Body of pancreas (tissue), 4 donors: ENCODE data around the gene ALDH3A1. TPM values are rescaled to one million over a fixed set of nuclear protein-coding genes. Genes with fewer than 3 reads are reported as not detected.
"Not testable (repeated sequence)": the region's sequence is repeated elsewhere in the genome, so short reads cannot be mapped to it uniquely, and the experiment has no call there.

Experiments
- ATAC-seq: fragments of 150-250 bp; one replicate; pipeline ENCODE4 v1.9.1; 2016
- DNase-seq, 4 donors: peaks; one replicate each; pipeline ENCODE4 v3.0.0-alpha.2; 2019
- H3K27ac ChIP-seq, 4 donors: fragments of 200-600 bp; sonication (generic); 1 replicate in 3 of 4; 2 replicates in 1 of 4; pipeline versions ENCODE4 v1.5.1 to v1.6.1; 2016 to 2019; ENCODE audit warnings: mild to moderate bottlenecking in 1 of 4, mixed read lengths in 1 of 4, moderate library complexity in 1 of 4
- H3K27me3 ChIP-seq, 2 donors: fragments of 200-600 bp; sonication (generic); one replicate each; pipeline ENCODE4 v1.6.0; 2016; ENCODE audit warnings: mild to moderate bottlenecking in 1 of 2
- H3K36me3 ChIP-seq, 2 donors: fragments of 200-600 bp; sonication (generic); replicated peaks in 1 of 2; 2 replicates each; pipeline ENCODE4 v1.5.1; 2016; ENCODE audit warnings: low read depth in 2 of 2; ENCODE audit not compliant: insufficient read depth in 1 of 2
- H3K4me1 ChIP-seq: fragments of 200-600 bp; sonication (generic); one replicate; pipeline ENCODE4 v1.6.0; 2016
- H3K4me3 ChIP-seq, 2 donors: fragments of 200-600 bp; sonication (generic); 1 replicate in 1 of 2; 2 replicates in 1 of 2; pipeline ENCODE4 v1.5.1; 2016 to 2019
- H3K9me3 ChIP-seq, 3 donors: fragments of 200-600 bp; sonication (generic); 1 replicate in 2 of 3; 2 replicates in 1 of 3; pipeline ENCODE4 v1.5.1; 2016
- CTCF ChIP-seq, 7 experiments: fragments of 450-650 bp in 4 of 7; fragments of 200-600 bp in 3 of 7; sonication (generic) in 3 of 7; IDR thresholded peaks; one replicate each; pipeline ENCODE4 v1.5.1; 2016 to 2019; ENCODE audit warnings: antibody characterized with exemption in 7 of 7
- POLR2A ChIP-seq, 3 donors: fragments of 450-650 bp; IDR thresholded peaks; one replicate each; pipeline ENCODE4 v1.6.1; 2016; ENCODE audit warnings: antibody characterized with exemption in 3 of 3, mild to moderate bottlenecking in 2 of 3
- WGBS, 2 donors: methylation state at CpG; one replicate each; pipeline ENCODE4 v1.1.5; 2017; 5-methylcytosine and 5-hydroxymethylcytosine counted together
- intact Hi-C: fragments of 100-400 bp; cut with DNase I; formaldehyde crosslinking; loops from one replicate; pipeline ENCODE4 v1.15.1; 2023
- total RNA-seq, 2 donors: library from RNA; depleted of rRNA; stranded (reverse); fragments of >200 nt; gene quantifications; one replicate each; pipeline ENCODE4 v1.1.0, GENCODE V29; 2016

The ALDH3A1 gene
- total RNA-seq, 2 donors from 2014 or later, result 0.33 to 1.8 TPM

- Histone ChIP-seq H3K27ac (no peak overlapping the region), H3K4me1 (peaks cover 6% of the 10 kb centered on the region), H3K9me3 (no peaks in the 10 kb centered on the region), H3K4me3 (no peak overlapping the region), H3K36me3 (no peaks in the 10 kb centered on the region), H3K27me3 (no peaks in the 10 kb centered on the region)
- WGBS, 2 donors, result 12 to 15% methylated on average over 4 to 12 of the region's 12 CpGs
- TF ChIP-seq POLR2A (IDR thresholded peaks at IDR 0.05) (no peak), CTCF (IDR thresholded peaks at IDR 0.05) (peak; percentile 84 to 98 (median 90))
- intact Hi-C loops, result loop anchor here (5.0 kb wide), 1 partner anchor 254 kb away; no protein-coding TSS in a partner anchor
- ATAC-seq (peak; percentile 80), DNase-seq (peak; percentile 70 to 83 (median 76))
Observed at GRCh38 chr17:19766421-19767270, 18.5 kb upstream of the ALDH3A1 start.

- Histone ChIP-seq H3K4me1 (peaks cover 6% of the 10 kb centered on the region), H3K36me3 (no peaks in the 10 kb centered on the region), H3K27me3 (no peaks in the 10 kb centered on the region), H3K27ac (no peak overlapping the region), H3K9me3 (no peaks in the 10 kb centered on the region), H3K4me3 (no peak overlapping the region)
- TF ChIP-seq CTCF (IDR thresholded peaks at IDR 0.05) (no peak), POLR2A (IDR thresholded peaks at IDR 0.05) (no peak)
- 57 to 65% methylated on average over 6 to 7 of the region's 7 CpGs for WGBS, 2 donors
- no peak for DNase-seq
- ATAC-seq, result no peak
- intact Hi-C loops, result loop anchor here (5.0 kb wide), 1 partner anchor 254 kb away; no protein-coding TSS in a partner anchor
Observed at GRCh38 chr17:19766016-19766415, 17.9 kb upstream of the ALDH3A1 start.

GRCh38 chr17:19763991-19764390 lies 15.9 kb upstream of the ALDH3A1 start:
- DNase-seq, H3K27ac ChIP-seq, ATAC-seq, H3K9me3 ChIP-seq, intact Hi-C loops, H3K4me1 ChIP-seq, H3K36me3 ChIP-seq, H3K4me3 ChIP-seq, H3K27me3 ChIP-seq: not testable (repeated sequence)
- 83 to 89% methylated on average over 6 of the region's 6 CpGs for WGBS, 2 donors

- ATAC-seq (no peak), DNase-seq (no peak)
- Histone ChIP-seq H3K4me1 (peaks cover 6% of the 10 kb centered on the region), H3K27ac (no peak overlapping the region), H3K36me3 (no peaks in the 10 kb centered on the region), H3K9me3 (no peaks in the 10 kb centered on the region), H3K27me3 (no peaks in the 10 kb centered on the region), H3K4me3 (no peak overlapping the region)
- intact Hi-C loops, result no loop called here
- TF ChIP-seq POLR2A (IDR thresholded peaks at IDR 0.05), result no peak
- TF ChIP-seq CTCF (IDR thresholded peaks at IDR 0.05), result no peak
- 82 to 95% methylated on average over 2 of the region's 2 CpGs for WGBS, 2 donors
Observed at GRCh38 chr17:19763416-19763815, 15.3 kb upstream of the ALDH3A1 start.

- Histone ChIP-seq H3K4me3 (no peak overlapping the region), H3K4me1 (peaks cover 6% of the 10 kb centered on the region), H3K27me3 (no peaks in the 10 kb centered on the region), H3K9me3 (no peaks in the 10 kb centered on the region), H3K36me3 (no peaks in the 10 kb centered on the region), H3K27ac (no peak overlapping the region)
- intact Hi-C loops, result no loop called here
- peak; percentile 55 to 77 (median 62) for DNase-seq
- WGBS, 2 donors, result 26 to 46% methylated on average over 6 to 15 of the region's 15 CpGs
- peak; percentile 73 for ATAC-seq
- TF ChIP-seq CTCF (IDR thresholded peaks at IDR 0.05) (peak; percentile 35 to 72 (median 54)), POLR2A (IDR thresholded peaks at IDR 0.05) (no peak)
Observed at GRCh38 chr17:19762515-19762961, 14.4 kb upstream of the ALDH3A1 start.
